ENCODE results near the gene LRRC1.
"Not testable (repeated sequence)": the region's sequence is repeated elsewhere in the genome, so short reads cannot be mapped to it uniquely, and the experiment has no call there.

Gene LRRC1

DNA sequence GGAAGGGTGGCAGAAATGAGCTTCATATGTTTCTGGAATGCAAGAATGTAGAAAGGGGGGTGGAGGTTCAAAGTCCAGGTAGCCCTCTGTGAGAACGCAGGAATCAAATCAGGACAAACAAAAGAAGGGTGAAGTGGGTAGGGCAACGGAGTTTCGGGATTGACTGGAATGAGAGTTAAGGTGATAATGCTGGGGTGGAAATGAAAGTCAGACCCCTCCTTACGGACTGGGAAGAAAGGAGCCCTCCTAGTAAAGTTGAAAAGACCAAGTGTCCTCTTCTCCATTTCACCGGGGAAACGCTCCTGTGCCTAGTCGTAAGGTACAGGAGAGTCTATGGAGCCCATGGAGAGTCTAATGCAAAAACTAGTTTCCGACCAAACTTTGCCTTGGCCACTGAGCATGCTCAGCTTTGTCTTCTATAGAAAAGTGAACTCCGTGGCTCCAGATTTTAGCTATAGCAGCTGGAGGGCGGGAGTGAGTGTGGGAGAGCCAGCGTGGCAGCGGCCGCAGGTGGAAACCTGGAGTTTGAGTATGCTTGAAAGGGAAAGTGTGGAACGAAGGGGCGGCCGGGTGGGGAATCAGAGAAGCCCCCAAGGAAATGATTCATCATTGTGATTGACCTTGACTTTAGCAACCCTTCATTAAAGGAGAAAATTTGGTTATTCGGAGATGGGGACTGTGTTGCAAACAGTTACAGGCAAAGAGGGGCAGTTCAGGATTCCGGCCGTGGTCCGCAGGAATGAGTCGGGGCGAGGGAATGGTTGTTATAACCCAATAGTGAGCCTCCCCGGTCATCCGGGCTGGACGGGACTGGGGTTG, 1.3 kb upstream of the LRRC1 start:
- peak; percentile 33 for DNase-seq

DNA sequence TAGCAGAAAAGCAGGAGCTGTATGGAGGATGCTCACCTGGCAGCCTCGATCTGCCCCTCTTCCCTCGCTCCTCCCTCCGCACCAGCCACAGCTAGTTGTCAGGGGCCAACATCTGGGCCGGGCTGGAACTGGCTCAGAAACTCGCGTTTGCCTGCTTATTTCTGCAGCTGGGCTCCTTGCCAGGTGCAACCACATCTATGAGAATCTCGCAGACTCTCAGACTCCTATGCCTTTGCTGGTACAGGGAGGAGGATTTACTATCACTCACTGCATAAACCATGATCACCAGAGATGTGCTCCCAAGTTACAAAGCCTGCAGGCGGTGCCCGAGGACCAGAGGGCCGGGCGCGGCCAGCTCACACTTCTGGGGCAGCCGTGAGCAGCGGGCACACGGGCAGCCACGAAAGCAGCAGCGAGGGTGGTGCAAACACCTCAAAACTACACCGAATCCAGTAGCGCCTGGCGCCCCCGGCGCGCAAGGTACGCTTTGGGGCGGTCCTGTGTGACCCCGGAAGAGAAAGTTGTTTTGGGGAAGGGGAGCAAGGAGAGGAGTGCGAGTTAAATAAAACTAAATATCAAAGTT, 577 bp upstream of the LRRC1 start:
- peak; percentile 76 for DNase-seq

DNA sequence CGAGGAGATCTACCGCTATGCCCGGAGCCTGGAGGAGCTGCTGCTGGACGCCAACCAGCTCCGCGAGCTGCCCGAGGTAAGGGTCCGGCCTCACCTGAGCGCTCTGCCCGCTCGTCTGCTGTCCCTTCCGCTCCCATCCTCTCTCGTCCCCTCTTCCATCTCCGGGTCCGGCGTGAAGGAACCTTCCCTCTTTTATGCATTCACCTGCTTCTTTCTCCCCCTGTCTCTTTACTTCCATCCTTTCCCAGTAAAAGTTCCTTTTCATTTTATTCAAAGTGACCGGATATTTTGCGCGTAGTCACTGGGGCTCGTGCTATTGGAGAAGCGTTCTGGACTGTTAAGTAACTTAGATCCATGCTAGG, 516 bp downstream of the LRRC1 start:
- DNase-seq, result no peak

DNA sequence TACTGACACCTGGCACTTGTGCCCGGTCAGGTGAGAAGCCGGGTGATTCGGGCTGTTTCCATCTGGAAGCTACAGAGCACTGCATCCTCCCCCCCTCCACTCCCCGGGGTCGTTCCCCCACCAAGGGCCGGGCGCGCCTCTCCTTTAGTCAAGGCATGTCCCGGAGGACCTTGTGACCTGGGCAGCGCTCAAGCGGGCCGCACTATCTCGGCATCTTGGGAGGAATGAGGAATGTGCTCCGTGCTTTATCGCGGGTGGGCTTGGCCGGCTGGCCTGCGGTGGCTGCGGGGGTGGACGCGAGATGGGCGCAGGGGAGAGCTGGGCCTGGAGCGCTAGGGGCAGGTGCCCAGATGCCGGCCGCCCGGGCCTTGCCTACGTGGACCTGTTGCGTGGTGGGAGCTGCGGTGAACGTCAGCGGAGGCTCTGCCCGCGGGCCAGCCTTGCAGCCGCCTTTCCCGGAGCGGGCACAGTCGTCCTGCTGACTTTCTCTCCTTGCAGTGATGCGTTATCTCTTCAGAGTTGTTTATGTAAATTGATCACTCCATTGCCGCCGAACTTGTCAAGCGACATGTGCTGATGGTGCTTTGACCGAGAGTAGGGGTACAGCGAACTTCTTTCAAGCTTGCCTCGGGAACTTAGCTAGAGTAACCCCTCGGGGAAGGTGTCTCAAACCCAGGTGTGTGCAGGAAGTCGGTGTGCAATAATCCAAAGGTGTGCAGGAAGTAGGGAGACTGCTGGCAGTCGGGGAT, 1.1 kb downstream of the LRRC1 start:
- DNase-seq, result peak; percentile 29

DNA sequence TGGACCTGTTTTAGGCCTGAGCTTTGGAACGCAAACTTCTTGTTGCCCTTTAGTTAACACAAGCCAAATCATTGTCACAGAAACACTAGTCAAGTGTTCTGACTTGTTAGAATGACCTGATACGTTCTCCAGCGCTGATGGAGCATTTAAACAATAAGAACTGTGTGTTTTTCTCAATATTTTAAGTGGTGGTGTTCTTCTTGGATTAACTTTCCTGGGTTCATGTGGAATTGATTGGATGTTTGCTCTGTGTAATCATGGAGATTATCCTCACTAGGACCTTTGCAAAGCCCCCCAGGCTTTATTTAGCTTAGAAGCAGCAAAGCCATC, 1.6 kb downstream of the LRRC1 start:
- no peak for DNase-seq

DNA sequence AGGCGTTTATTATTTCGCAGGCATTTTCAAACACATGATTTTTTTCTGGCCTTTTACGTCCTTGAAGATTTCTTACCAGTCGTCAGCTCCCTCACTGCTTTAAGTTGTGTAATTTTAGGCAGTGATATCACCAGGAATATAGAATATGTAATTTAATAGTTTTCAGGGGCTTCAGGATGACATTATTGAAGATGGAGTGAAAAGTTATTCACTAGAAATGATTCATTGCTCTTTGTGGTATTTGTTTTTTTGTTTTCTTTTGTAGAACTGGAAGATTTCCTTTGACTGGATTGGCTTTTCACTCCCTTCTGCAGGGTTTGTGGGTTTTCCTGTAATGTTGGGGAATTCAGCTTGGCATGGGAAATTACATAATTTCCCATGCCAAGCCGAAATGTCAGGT, 2.0 kb downstream of the LRRC1 start:
- no peak for DNase-seq

DNA sequence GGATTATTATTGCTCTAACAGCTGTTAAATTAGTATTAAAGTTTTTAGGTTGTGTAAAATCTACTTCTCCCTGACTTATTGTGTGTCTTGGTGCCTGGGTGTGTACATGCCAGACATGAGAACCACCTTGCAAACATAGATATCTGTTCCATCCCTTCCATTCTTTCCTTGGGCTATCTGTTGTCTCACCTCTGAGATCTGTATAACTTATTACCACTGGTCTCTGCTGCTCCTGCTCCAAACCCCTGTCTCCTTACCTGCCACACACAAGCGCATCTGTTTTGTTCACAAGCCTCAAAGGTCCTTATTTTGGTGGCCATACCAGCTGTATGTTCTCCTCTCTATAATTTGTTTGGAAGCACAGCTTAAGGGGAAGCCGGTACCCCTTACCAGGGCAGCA, 2.5 kb downstream of the LRRC1 start:
- no peak for DNase-seq

DNA sequence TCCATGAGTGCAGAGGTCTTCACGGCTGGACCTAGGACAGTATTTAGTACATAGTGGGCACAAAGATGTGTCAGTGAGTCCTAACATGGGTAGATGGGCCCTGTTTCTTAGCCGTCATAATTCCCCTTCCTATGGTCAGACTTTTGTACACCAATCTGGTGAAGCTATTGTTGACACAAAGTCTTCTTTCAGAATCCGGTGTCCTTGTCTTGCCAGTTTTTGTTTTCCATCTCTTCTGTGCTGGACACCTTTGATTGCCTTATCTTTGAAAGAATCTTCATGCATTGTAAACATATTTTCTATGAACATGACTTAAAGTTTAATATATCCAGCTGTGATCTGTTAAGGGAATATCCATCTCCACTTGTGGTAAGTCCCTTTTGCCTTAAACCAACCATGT, 4.5 kb downstream of the LRRC1 start:
- DNase-seq, result no peak

DNA sequence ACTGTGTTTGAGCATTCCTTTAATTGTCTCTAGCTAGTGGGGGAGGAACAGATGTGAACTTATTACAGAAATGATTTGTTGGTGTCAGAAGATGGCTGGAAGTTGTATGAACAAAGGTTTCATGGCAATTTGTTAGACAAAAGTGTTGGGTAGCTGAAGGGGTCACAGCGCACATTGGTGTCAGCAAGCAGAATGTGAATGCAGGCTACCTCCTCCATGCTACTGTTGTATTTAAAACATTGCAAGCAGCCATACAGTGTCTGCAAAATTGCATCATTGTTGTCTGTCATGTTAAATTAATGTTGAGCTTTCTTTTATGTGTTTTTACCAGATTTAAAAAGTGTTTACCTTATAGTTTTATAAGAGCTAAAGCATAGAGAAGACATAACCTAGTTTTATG, 6.2 kb downstream of the LRRC1 start:
- DNase-seq, result no peak

DNA sequence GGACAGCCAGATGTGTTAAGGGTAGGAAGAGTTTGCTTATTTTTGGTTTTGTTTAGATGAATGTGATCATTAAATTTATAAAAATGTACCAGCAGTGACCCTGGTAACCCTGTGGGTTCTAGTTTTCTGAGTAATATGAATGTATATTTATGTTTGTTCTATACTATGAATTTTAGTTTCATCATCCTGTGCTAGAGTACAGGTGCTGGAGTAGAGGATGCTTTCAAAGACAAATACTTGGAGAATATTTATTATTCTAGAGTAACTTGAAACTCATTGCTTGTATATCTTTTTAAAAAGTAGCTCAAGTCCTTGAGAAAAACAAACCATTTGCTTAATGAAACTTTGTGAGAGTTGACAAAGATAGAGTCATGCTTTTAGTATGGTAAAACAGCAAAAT, 7.8 kb downstream of the LRRC1 start:
- no peak for DNase-seq

DNA sequence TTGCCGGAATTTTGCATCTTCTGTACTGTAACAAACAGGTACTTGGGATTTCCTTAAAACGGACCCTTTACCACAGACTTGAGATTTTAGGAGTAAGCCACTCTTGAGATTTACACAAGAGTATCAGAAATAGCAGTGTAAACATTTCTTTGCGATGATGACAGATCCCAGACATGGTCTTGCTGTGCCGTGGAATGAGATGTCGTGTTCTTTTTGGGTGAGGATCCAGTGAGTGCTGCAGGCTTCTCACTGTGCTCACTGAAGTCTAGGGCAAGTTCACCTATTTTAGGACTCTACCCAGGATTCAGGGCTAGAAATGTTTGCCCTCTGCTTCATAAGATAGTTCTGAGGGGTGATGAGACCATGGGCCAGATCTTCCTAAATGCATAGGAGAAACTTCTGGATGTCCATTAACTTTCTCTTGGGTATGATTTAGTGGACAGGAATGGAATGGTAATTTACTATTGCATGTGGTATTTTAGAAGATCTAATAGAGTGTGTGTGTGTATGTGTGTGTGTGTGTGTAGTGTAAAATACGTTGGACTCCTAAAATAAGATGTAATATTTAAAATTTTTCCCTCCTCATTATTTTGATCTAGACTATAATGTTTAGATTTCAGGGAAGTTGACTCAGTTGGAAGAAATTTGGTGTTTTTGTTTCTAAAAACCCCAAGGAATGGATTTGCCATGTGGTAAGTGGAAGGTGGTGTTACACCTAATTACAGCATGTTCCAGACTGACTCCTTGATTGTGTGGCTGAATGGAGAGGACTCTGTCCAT, 8.5 kb downstream of the LRRC1 start:
- DNase-seq, result no peak

DNA sequence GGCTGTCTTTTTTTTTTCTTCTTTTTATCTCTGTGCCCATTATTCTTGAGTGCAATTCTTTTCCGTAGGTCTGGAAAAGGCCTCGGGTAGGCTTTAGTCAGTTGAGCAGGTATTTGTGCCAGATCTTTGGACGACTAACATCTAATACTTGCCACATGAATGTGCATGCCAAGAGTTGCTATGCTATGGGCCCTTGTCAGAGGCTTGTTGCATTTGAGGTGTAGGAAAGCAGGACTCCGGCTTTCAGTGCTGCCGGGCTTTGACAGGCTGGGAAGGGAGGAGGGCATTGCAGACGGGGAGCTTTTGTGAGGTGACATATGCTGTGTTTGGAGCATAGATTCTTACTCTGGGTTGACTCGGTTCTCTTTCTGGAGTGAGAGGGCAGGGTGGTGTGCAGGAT, 10.2 kb downstream of the LRRC1 start:
- no peak for DNase-seq

DNA sequence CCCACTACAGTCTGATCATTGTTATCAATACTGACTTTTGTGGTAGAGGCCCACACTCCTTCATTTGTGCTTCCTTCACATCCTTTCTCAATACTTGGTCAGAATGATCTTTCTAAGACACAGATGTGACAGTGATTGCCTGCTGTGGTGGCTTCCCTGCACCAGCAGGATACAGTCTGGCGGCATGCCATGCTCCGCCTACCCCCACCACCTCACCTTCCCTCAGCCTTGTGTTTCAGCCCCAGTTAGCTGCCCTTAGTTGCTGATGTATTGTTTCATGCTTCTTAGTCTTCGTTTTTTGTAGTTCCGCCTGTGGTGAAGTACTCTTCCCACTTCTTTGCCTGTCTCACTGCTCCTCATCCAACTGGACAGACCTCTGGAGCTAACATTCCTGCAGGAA, 10.9 kb downstream of the LRRC1 start:
- DNase-seq, result peak; percentile 26

DNA sequence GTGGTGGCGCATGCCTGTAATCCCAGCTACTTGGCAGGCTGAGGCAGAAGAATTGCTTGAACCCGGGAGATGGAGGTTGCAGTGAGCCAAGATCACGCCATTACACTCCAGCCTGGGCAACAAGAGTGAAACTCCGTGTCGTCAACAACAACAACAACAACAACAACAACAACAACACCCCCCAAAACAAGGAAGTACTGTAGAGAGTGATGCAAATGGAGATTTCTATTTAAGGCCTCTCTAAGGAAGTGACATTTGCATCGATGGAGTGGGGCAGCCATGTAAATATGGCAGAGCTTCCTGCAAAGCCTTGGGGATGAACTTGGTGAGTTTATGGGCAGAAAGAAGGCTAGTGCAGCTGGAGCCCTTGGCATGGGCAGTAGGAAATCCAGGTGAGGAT, 12.8 kb downstream of the LRRC1 start:
- not testable (repeated sequence) for DNase-seq

DNA sequence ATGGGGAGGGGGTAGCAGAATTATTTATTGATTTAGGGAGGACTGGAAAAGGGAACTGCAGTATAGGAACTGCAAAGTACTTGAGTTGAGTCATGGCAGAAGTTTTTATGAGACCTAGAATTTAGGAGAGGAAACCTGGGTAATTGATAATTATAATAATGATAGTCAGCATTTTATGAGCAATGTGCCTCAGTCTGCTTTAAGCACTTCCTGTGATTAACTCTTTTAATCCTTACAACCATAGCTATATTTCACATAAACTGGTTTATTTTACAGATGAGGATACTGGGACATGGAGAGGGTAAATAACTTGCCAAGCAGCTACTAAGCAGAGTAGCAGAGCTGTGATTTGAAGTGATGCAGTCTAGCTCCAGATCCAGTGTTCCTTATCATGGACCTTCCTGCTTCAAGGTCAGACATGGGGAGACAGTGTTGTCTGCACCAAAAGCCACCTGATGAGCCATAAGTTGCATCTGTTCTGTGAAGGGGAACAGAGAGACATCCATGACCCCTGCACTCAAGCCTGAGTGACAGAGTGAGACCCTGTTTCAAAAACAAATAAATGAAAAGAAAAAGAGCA, 13.6 kb downstream of the LRRC1 start:
- no peak for DNase-seq

DNA sequence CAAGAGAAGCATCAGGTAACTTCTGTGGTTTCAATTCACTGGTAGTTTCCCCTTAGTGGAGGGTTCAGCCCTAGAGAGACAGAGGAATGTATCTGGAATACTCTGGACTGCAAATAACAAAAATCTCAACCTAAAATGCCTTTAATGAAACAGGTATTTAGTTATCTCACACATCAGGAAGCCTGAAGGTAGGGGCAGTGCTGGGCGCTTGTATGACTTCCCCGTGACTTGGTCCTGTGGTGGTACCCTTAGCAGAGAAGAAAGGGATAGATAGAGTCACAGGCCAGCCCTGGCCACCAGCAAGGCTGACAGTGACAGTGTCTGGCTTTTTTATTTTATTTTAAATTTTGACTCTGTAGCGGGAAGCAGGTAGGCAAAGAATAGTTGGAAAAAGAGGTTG, 14.9 kb downstream of the LRRC1 start:
- no peak for DNase-seq

DNA sequence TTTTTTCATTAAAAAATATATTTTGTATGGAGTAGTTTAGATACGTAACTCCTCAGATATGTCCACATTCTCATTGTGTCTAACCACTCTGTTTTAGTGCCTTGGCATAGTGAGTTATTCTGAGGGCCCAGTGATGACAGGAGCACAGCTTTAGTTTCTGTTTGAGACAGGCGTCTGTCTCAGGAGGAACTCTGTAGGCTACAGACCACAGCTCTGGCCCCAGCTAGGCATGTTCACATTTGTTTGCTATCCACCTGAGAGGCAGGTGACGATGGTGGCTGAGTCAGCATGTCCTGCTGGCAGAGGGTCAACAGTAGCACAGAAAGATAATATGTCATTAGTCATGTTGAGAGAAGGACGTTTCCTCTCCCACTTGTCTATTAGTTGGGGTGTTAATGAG, 16.3 kb downstream of the LRRC1 start:
- no peak for DNase-seq

DNA sequence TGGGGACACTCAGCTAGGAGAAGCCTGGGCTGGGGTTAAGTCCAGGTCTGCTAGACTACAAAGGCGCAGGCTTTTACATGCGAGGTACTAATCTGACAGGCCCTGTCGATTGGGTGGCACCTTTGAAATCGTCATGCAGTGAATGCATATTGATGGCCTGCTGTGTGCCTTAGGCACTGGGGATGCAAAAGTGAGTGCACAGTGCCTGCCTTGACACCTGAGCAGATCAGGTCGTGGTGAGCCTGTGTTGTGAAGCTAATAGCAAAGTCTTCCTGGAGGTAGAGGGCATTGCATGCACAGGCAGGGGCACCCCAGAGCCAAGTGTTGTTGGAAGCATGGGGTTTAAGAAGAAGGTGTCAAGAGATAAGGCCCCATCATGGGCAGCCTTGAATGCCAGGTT, 16.9 kb downstream of the LRRC1 start:
- DNase-seq, result no peak

DNA sequence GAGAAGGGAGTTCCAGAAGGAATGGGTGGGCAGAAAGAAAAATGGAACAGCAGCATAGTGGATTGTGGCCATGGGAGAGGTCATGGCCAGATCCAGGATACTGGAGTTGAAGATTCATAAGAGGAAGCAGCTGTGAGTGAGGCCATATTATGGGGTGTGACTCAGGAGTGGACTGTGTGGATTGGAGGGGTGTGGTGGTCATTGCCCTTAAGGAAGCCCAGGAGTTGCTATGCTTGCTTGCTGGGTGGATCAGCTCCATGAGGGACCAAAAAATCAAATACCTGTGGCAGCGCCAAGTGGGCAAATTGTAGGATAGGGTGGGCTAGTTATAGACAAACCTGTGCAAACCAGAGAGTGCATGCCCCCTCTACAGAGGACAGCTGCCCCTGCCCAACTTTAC, 18.3 kb downstream of the LRRC1 start:
- no peak for DNase-seq

DNA sequence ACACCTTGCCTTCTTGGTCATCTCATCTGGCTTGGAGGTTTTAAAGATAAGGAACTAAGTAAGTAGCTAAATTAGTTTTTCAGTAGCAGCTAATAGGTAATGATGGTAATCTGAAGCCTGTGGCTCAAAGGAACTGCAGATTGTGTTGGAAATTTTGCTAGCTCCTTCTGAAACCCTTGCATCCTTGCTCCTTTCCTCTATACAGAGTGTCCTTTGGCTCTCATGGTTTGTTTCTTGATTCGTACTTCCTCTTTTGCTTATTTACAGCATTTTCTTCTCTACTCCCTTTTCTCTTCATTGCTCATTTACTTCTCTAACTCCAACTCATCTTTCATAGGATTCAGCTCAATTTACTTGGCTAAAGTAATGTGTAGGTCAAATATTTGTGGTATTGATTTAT, 19.0 kb downstream of the LRRC1 start:
- no peak for DNase-seq

DNA sequence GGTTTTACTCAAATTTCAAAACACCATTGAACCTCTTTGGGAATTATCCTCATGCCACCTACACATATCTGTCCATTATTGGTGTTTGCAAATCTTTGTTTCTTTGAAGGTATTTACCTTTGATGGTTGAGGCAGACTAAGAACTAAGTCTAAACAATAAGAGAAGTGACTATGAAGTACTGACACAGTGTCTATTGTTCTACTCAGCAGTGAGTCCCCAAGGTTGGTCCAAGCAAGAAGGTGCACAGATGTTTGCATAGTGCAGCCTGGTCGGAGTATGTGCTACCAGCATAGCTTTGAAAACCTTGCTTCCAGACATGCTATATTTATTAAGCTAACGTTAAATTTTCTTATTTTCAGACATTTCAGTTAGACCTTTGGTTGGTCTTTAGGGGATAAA, 19.5 kb downstream of the LRRC1 start:
- no peak for DNase-seq

DNA sequence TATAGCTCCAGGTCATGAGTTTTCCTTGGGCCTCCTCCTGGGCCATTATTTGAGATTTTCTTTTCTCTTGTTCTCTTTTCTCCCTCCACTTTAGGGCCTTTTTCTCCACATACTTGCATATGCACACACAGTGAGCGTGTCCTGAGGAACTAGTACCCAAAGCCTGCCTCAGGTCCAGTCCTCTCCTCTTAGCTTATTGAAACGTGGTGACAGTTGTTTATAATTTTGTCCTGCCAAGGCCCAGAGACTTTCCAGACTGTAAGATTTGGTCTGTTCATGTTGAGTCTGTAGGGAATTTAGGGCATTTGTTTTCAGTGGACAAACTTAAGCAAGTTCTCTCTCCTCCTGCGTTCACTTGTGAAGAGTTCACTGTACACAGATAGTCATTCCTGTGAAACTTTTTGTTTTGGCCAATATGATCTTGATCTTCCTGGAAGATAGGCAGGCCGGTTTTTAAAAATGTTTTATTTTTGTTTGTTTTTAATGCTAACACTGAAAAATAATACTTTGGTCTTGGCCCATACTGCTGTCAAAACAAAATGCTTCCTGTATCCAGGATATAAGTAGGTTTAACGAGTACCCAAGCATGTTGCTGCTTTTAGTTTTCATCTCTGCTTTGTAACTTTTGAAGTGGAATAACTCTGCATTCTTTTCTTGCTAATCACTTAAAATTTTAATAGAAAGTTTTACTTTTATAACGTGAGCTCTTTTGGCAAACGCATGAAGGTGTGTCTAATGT, 20.7 kb downstream of the LRRC1 start:
- no peak for DNase-seq

Measured in CD4-positive, alpha-beta T cell treated with Interleukin-6 for 4 hours (primary cell).